NT2/D1 (cell line): Measurements from ENCODE around the gene SRI.

Experiments used
- DNase-seq: peaks from one replicate; pipeline ENCODE4 v3.0.0-alpha.2; 2011; ENCODE audit warnings: low read depth, low spot score
- H3K27me3 ChIP-seq: 2 replicates; pipeline ENCODE4 v1.6.0; 2011; ENCODE audit warnings: mild to moderate bottlenecking; ENCODE audit not compliant: insufficient read length, insufficient read depth
- H3K36me3 ChIP-seq: 2 replicates; pipeline ENCODE4 v1.6.1; 2011; ENCODE audit warnings: mild to moderate bottlenecking, low read length, mixed read lengths; ENCODE audit not compliant: insufficient read depth, insufficient read length
- H3K4me1 ChIP-seq: 2 replicates; pipeline ENCODE4 v1.5.1; 2011; ENCODE audit not compliant: insufficient read depth, insufficient read length
- H3K4me3 ChIP-seq: 2 replicates; pipeline ENCODE4 v1.5.1; 2011; ENCODE audit warnings: low read depth; ENCODE audit not compliant: insufficient read length
- H3K9ac ChIP-seq: 2 replicates; pipeline ENCODE4 v1.6.0; 2011; ENCODE audit warnings: low read depth; ENCODE audit not compliant: insufficient read length
- H3K9me3 ChIP-seq: 2 replicates; pipeline ENCODE4 v1.5.1; 2011; ENCODE audit warnings: mild to moderate bottlenecking, low read length; ENCODE audit not compliant: insufficient read depth
- SUZ12 ChIP-seq: IDR thresholded peaks from 2 replicates; pipeline ENCODE4 v1.6.1; 2011; ENCODE audit not compliant: insufficient read length, insufficient read depth; ENCODE audit errors: extremely low read depth
- YY1 ChIP-seq: IDR thresholded peaks from 2 replicates; pipeline ENCODE4 v1.6.1; 2011; ENCODE audit not compliant: insufficient read length, insufficient read depth
- ZNF274 ChIP-seq: IDR thresholded peaks from 2 replicates; pipeline ENCODE4 v1.6.1; 2011; ENCODE audit warnings: mild to moderate bottlenecking, low read depth, low read length

Gene SRI

DNA sequence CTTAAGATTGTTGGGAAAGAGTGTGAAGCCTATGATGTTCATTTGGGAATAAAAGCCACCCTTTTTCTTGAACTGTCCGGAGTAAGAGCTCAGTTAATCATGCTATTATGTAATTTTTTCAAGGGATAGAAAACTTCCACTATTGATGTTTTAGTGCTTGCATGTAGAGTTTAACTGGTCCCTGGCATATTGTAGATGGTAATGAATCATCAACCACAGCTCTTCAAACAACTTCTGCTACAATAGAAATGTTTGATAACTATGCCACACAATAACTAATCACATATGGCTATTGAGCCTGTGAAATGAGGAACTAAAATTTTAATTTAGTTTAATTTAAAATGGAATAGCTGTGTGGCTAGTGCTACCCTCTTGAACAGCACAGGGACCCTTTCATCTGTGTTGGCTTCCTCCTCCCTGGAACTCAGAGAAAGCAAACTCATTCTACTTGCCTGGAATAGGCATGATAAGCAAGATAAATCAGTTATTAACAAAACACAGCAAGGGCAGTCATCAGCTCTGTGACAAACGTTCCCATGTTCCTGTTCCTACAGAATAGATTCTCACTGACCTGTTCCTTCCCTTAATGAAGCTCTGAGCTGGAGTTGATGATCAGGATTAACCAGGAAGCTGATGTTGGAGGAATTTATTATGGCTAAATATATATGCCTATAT, 4.9 kb upstream of the SRI start:
- DNase-seq, result no peak
- H3K9me3 ChIP-seq, result no peaks in the 10 kb centered on the region
- H3K36me3 ChIP-seq, result no peaks in the 10 kb centered on the region
- H3K4me3 ChIP-seq, result no peak overlapping the region
- no peaks in the 10 kb centered on the region for H3K4me1 ChIP-seq
- TF ChIP-seq YY1 (no peak), ZNF274 (no peak), SUZ12 (no peak)
- H3K9ac ChIP-seq, result no peak overlapping the region
- no peaks in the 10 kb centered on the region for H3K27me3 ChIP-seq

- TF ChIP-seq YY1 (no peak), ZNF274 (no peak), SUZ12 (no peak)
- no peak for DNase-seq
- Histone ChIP-seq H3K9me3 (no peaks in the 10 kb centered on the region), H3K27me3 (no peaks in the 10 kb centered on the region), H3K4me3 (no peak overlapping the region), H3K36me3 (no peaks in the 10 kb centered on the region), H3K9ac (no peak overlapping the region), H3K4me1 (no peaks in the 10 kb centered on the region)
Measured at GRCh38 chr7:88223265-88223664, 3.4 kb upstream of the SRI start.

- peak overlapping the region; percentile 50 for H3K9ac ChIP-seq
- DNase-seq, result no peak
Measured at GRCh38 chr7:88218836-88219605, 817 bp downstream of the SRI start.

GRCh38 chr7:88218429-88218745, 1.5 kb downstream of the SRI start:
- no peak overlapping the region for H3K9ac ChIP-seq
- H3K27me3 ChIP-seq, result no peaks in the 10 kb centered on the region
- no peaks in the 10 kb centered on the region for H3K9me3 ChIP-seq
- DNase-seq, result no peak
- H3K4me1 ChIP-seq, result peaks cover 2% of the 10 kb centered on the region
- no peak for TF ChIP-seq ZNF274
- no peak for TF ChIP-seq SUZ12
- no peak overlapping the region for H3K4me3 ChIP-seq
- peaks cover 36% of the 10 kb centered on the region for H3K36me3 ChIP-seq

More at GRCh38 chr7:88218836-88219605, 817 bp downstream of the SRI start:
- Histone ChIP-seq H3K4me3 (peak overlapping the region; percentile 75), H3K9me3 (no peaks in the 10 kb centered on the region), H3K4me1 (peaks cover 2% of the 10 kb centered on the region), H3K27me3 (no peaks in the 10 kb centered on the region), H3K36me3 (peaks cover 30% of the 10 kb centered on the region)
- TF ChIP-seq ZNF274 (no peak), SUZ12 (no peak), YY1 (no peak)

GRCh38 chr7:88217675-88218428, 2.0 kb downstream of the SRI start:
- Histone ChIP-seq H3K4me1 (peaks cover 2% of the 10 kb centered on the region), H3K9me3 (no peaks in the 10 kb centered on the region), H3K9ac (no peak overlapping the region), H3K4me3 (no peak overlapping the region), H3K27me3 (no peaks in the 10 kb centered on the region), H3K36me3 (peaks cover 41% of the 10 kb centered on the region)
- DNase-seq, result no peak
- TF ChIP-seq ZNF274, result no peak
- no peak for TF ChIP-seq SUZ12
- no peak for TF ChIP-seq YY1

DNA sequence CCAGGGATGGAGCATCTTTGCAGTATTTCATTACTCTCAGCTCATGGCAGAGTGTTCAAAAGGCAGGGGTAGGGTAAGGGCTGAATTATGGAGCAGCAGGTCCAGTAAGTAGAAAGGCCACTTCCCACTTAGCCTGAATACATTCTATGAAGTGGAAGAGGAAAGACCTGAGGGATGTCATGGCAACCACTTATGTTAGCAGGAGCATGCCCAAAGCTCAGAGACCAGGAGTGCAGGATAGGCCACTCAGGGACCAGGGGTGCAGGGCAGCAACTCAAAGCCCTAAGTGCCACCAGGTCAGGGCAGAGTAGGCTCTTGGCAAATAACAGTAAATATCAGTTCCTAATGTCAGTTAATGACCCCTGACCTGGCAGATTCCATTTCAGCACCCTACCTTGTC, 3.6 kb downstream of the SRI start:
- Histone ChIP-seq H3K9ac (no peak overlapping the region), H3K9me3 (no peaks in the 10 kb centered on the region), H3K4me3 (no peak overlapping the region), H3K36me3 (peaks cover 53% of the 10 kb centered on the region), H3K4me1 (peaks cover 2% of the 10 kb centered on the region), H3K27me3 (no peaks in the 10 kb centered on the region)
- no peak for DNase-seq
- TF ChIP-seq ZNF274, result no peak
- no peak for TF ChIP-seq SUZ12
- TF ChIP-seq YY1, result no peak

- H3K36me3 ChIP-seq, result peaks cover 55% of the 10 kb centered on the region
- no peak for DNase-seq
- TF ChIP-seq YY1 (no peak), ZNF274 (no peak), SUZ12 (no peak)
- H3K4me3 ChIP-seq, result no peak overlapping the region
- no peaks in the 10 kb centered on the region for H3K9me3 ChIP-seq
- H3K27me3 ChIP-seq, result no peaks in the 10 kb centered on the region
- no peak overlapping the region for H3K9ac ChIP-seq
- H3K4me1 ChIP-seq, result peaks cover 2% of the 10 kb centered on the region
Measured at GRCh38 chr7:88215295-88215694, 4.5 kb downstream of the SRI start.
